GM12878 (cell line): ENCODE results near the gene YTHDF1. TPM values are rescaled to one million over a fixed set of nuclear protein-coding genes. Genes with fewer than 3 reads are reported as not detected.

ENCODE experiments used
- EGR1 ChIP-seq, 2 experiments: IDR thresholded peaks; 1 replicate in 1 of 2; 2 replicates in 1 of 2; pipeline ENCODE4 v1.6.1; 2011 to 2012; ENCODE audit warnings: low read depth in 2 of 2, low read length in 2 of 2, borderline replicate concordance in 1 of 2, mild to moderate bottlenecking in 1 of 2, moderate library complexity in 1 of 2
- EP300 ChIP-seq, 2 experiments: fragments of 150-350 bp in 1 of 2; IDR thresholded peaks; 2 replicates each; pipeline ENCODE4 v1.6.1; 2011 to 2012; ENCODE audit warnings: low read depth in 2 of 2, low read length in 2 of 2, borderline replicate concordance in 1 of 2, improper control_type of control experiment in 1 of 2, inconsistent platforms in 1 of 2; ENCODE audit not compliant: control insufficient read depth in 1 of 2
- FOS ChIP-seq: IDR thresholded peaks from 3 replicates; pipeline ENCODE4 v1.6.1; 2011; ENCODE audit warnings: borderline replicate concordance; ENCODE audit not compliant: insufficient read length; ENCODE audit errors: extremely low read depth
- RAD21 ChIP-seq: IDR thresholded peaks from 2 replicates; pipeline ENCODE4 v1.6.1; 2011; ENCODE audit warnings: mild to moderate bottlenecking, low read depth, low read length, moderate library complexity; ENCODE audit not compliant: insufficient read depth
- RFX5 ChIP-seq: IDR thresholded peaks from 2 replicates; pipeline ENCODE4 v1.6.1; 2011; ENCODE audit warnings: low read depth, low read length, improper control_type of control experiment
- SMARCA5 ChIP-seq: fragments of 450-650 bp; IDR thresholded peaks from 2 replicates; pipeline ENCODE4 v1.6.1; 2017; ENCODE audit warnings: mild to moderate bottlenecking
- SP1 ChIP-seq: IDR thresholded peaks from one replicate; pipeline ENCODE4 v1.6.1; 2011; ENCODE audit warnings: low read depth, low read length
- TARDBP ChIP-seq: IDR thresholded peaks from 2 replicates; pipeline ENCODE4 v1.6.1; 2016; ENCODE audit warnings: borderline replicate concordance
- ZBTB4 ChIP-seq: fragments of 450-650 bp; formaldehyde crosslinking; IDR thresholded peaks from 2 replicates; pipeline ENCODE4 v1.4.0; 2022; ENCODE audit warnings: mild to moderate bottlenecking, moderate library complexity
- polyA plus RNA-seq, 11 experiments: library from polyadenylated mRNA; depleted of rRNA in 4 of 11; unstranded in 6 of 11; stranded (reverse) in 5 of 11; fragments of >200 nt; fragmentation: Nextera tagmentation in 4 of 11; fragmentation: Illumina TruSeq in 1 of 11; extraction: Ambion mirVana in 4 of 11; extraction: Trizol in 1 of 11; gene quantifications; 1 replicate in 1 of 11; 2 replicates in 10 of 11; pipeline versions ENCODE4 v1.2.1 to v1.2.3, GENCODE V29; 2011 to 2016; ENCODE audit warnings: inconsistent platforms in 2 of 11, missing spikeins in 2 of 11, low read depth in 1 of 11
- total RNA-seq, 4 experiments: library from RNA; depleted of rRNA in 3 of 4; stranded (reverse); fragments of >200 nt in 3 of 4; fragmentation: Illumina TruSeq in 1 of 4; extraction: Trizol in 1 of 4; gene quantifications; 2 replicates each; pipeline versions ENCODE4 v1.2.1 to v1.2.3, GENCODE V29; 2013 to 2021
- TF ChIP-seq, protein P1 (sequence below): fragments of 450-650 bp; formaldehyde crosslinking; IDR thresholded peaks from 2 replicates; pipeline ENCODE4 v1.5.0; 2022; ENCODE audit warnings: mild to moderate bottlenecking, missing genetic modification characterization

Gene YTHDF1
- total and polyA plus RNA-seq, 10 of the 15 experiments (the other 5 are each of a cell fraction or from before 2014, with no cell fraction given): 4.6 to 37.8 (median 20.5) TPM

- no peak for TF ChIP-seq SP1
- peak; percentile 38 for TF ChIP-seq RAD21
- no peak for TF ChIP-seq EGR1 (IDR thresholded peaks at IDR 0.05; ENCODE audit: borderline replicate concordance in 1 of 2, low read depth in 2 of 2, low read length in 2 of 2)
- TF ChIP-seq RFX5: no peak
- no peak for TF ChIP-seq ZBTB4 (CRISPR knock-in tag)
- TF ChIP-seq, protein P1, sequence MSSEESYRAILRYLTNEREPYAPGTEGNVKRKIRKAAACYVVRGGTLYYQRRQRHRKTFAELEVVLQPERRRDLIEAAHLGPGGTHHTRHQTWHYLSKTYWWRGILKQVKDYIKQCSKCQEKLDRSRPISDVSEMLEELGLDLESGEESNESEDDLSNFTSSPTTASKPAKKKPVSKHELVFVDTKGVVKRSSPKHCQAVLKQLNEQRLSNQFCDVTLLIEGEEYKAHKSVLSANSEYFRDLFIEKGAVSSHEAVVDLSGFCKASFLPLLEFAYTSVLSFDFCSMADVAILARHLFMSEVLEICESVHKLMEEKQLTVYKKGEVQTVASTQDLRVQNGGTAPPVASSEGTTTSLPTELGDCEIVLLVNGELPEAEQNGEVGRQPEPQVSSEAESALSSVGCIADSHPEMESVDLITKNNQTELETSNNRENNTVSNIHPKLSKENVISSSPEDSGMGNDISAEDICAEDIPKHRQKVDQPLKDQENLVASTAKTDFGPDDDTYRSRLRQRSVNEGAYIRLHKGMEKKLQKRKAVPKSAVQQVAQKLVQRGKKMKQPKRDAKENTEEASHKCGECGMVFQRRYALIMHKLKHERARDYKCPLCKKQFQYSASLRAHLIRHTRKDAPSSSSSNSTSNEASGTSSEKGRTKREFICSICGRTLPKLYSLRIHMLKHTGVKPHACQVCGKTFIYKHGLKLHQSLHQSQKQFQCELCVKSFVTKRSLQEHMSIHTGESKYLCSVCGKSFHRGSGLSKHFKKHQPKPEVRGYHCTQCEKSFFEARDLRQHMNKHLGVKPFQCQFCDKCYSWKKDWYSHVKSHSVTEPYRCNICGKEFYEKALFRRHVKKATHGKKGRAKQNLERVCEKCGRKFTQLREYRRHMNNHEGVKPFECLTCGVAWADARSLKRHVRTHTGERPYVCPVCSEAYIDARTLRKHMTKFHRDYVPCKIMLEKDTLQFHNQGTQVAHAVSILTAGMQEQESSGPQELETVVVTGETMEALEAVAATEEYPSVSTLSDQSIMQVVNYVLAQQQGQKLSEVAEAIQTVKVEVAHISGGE: no peak
- no peak for TF ChIP-seq TARDBP
- TF ChIP-seq FOS: no peak
- no peak for TF ChIP-seq EP300 (IDR thresholded peaks at IDR 0.05; ENCODE audit: borderline replicate concordance in 1 of 2, control insufficient read depth in 1 of 2, low read depth in 2 of 2, low read length in 2 of 2)
- TF ChIP-seq SMARCA5: peak; percentile 72; the same call in 1 of the 2 replicates
- TF ChIP-seq, all 136 proteins: peak for 12
Measured at GRCh38 chr20:63215101-63216040, 560 bp downstream of the YTHDF1 start (continued).
